Measurements from ENCODE around the gene SLC35F5.
"Not testable (repeated sequence)": the region's sequence is repeated elsewhere in the genome, so short reads cannot be mapped to it uniquely, and the experiment has no call there.

The SLC35F5 gene

DNA sequence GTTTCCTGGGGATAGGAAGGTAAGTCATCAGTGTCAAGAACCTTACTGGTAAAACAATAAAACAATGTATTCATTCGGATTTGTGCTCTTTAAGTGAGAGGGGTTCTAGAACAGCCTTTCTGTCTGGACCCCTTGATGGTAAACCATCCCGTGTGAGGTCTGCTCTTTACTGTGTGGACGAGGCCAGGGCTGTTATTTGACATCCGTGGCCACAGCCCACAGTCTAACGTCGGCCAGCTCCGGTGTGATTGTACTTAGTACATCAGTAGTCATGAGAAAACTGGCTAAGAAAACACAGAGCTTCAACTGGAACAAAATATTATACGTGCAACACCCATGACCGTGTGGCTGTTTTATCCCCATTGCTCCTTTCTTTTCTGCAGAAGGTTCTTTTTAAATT lies 62.0 kb downstream of the SLC35F5 start:
- Histone ChIP-seq H3K9ac (ENCODE audit: low read length) (no peak overlapping the region), H3K27ac (ENCODE audit: low read depth, low read length) (no peak overlapping the region), H3K36me3 (ENCODE audit: control insufficient read depth, insufficient read depth, low read length) (no peaks in the 10 kb centered on the region), H3K9me3 (ENCODE audit: control insufficient read depth, insufficient read depth, low read depth, low read length) (no peaks in the 10 kb centered on the region), H3K4me1 (ENCODE audit: control insufficient read depth, insufficient read depth, low read length) (no peaks in the 10 kb centered on the region), H3K27me3 (ENCODE audit: control insufficient read depth, insufficient read depth, low read length) (no peaks in the 10 kb centered on the region), H3K4me3 (ENCODE audit: low read depth, low read length) (no peak overlapping the region)

DNA sequence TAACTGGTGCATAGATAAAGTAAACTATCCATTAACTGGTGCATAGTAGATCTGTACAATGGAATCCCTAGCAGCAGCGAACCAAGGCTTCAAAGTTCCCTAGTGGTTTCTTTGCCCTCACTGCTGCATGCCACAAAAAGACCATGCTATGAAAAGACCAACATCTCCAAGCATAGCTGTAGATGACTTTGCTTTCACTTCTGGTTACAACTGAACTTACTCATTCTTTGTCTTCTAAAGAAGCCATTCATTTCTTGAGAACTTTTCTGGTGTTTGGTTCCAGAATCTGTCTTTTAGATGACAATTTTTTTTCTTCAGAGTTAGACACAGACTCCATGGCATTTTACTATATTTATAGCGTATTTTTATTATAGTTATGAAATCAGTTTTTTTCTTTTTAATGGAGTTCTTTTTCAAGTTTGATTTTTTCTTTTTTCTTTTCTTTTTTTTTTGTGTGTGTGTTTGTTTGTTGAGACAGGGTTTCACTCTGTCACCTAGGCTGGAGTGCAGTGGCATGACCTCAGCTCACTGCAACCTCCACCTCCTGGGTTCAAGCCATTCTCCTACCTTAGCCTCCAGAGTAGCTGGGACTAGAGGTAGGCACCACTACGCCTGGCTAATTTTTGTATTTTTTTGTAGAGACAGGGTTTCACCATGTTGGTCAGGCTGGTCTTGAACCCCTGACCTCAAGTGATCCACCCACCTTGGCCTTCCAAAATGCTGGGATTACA lies 63.6 kb downstream of the SLC35F5 start:
- Histone ChIP-seq H3K4me1 (ENCODE audit: control insufficient read depth, insufficient read depth, low read length) (no peaks in the 10 kb centered on the region), H3K9me3 (ENCODE audit: control insufficient read depth, insufficient read depth, low read depth, low read length) (no peaks in the 10 kb centered on the region), H3K27me3 (ENCODE audit: control insufficient read depth, insufficient read depth, low read length) (no peaks in the 10 kb centered on the region), H3K9ac (ENCODE audit: low read length) (no peak overlapping the region), H3K27ac (ENCODE audit: low read depth, low read length) (no peak overlapping the region), H3K4me3 (ENCODE audit: low read depth, low read length) (no peak overlapping the region), H3K36me3 (ENCODE audit: control insufficient read depth, insufficient read depth, low read length) (no peaks in the 10 kb centered on the region)

DNA sequence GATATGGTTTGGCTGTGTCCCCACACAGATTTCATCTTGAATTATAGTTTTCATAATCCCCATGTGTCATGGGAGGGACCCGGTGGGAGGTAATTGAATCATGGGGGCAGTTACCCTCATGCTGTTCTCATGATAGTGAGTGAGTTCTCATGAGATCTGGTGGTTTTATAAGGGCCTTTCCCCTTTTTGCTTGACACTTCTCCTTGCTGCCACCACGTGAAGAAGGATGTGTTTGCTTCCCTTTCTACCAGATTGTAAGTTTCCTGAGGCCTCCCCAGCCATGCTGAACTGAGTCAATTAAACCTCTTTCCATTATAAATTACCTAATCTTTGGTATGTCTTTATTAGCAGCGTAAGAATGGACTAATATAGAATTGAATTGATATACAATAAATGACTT lies 65.6 kb downstream of the SLC35F5 start:
- not testable (repeated sequence) for H3K9ac ChIP-seq (ENCODE audit: low read length); H3K36me3 ChIP-seq (ENCODE audit: control insufficient read depth, insufficient read depth, low read length); H3K4me3 ChIP-seq (ENCODE audit: low read depth, low read length); H3K4me1 ChIP-seq (ENCODE audit: control insufficient read depth, insufficient read depth, low read length); H3K27me3 ChIP-seq (ENCODE audit: control insufficient read depth, insufficient read depth, low read length); H3K9me3 ChIP-seq (ENCODE audit: control insufficient read depth, insufficient read depth, low read depth, low read length); H3K27ac ChIP-seq (ENCODE audit: low read depth, low read length)

DNA sequence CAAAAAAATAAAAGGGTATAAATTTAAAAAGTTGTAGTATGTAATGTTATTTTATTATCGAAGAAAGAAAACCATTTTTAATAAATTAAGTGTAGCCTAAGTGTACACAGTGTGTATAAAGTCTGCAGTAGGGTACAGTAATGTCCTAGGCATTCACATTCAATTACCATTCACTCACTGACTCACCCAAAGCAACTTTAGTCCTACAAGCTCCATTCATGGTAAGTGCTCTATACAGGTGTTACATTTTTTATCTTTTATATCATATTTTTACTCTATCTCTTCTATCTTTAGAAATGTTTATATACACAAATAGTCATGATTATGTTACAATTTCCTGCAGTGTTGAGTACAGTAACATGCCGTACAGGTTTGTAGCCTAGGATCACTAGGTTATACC lies 69.9 kb downstream of the SLC35F5 start:
- H3K9ac ChIP-seq (ENCODE audit: low read length), result no peak overlapping the region
- H3K36me3 ChIP-seq (ENCODE audit: control insufficient read depth, insufficient read depth, low read length), result no peaks in the 10 kb centered on the region
- no peak overlapping the region for H3K4me3 ChIP-seq (ENCODE audit: low read depth, low read length)
- no peaks in the 10 kb centered on the region for H3K4me1 ChIP-seq (ENCODE audit: control insufficient read depth, insufficient read depth, low read length)
- no peaks in the 10 kb centered on the region for H3K9me3 ChIP-seq (ENCODE audit: control insufficient read depth, insufficient read depth, low read depth, low read length)
- no peaks in the 10 kb centered on the region for H3K27me3 ChIP-seq (ENCODE audit: control insufficient read depth, insufficient read depth, low read length)
- H3K27ac ChIP-seq (ENCODE audit: low read depth, low read length), result no peak overlapping the region

DNA sequence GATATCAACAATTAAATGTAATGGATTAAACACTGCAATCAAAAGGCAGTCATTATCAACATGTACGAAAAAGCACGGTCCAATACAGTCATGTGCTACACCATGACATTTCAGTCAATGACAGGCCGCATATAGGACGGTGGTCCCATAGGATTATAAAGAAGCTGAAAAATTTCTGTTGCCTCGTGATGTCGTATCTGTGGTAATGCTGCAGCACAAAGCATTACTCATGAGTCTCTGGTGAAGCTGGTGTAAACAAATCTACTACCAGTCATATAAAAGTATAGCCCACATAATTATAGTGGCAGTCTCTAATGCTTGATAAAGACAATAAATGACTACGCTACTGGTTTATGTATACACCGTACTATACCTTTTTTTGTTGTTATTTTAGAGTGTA lies 71.0 kb downstream of the SLC35F5 start:
- Histone ChIP-seq H3K36me3 (ENCODE audit: control insufficient read depth, insufficient read depth, low read length) (no peaks in the 10 kb centered on the region), H3K27ac (ENCODE audit: low read depth, low read length) (no peak overlapping the region), H3K27me3 (ENCODE audit: control insufficient read depth, insufficient read depth, low read length) (no peaks in the 10 kb centered on the region), H3K4me1 (ENCODE audit: control insufficient read depth, insufficient read depth, low read length) (no peaks in the 10 kb centered on the region), H3K9me3 (ENCODE audit: control insufficient read depth, insufficient read depth, low read depth, low read length) (no peaks in the 10 kb centered on the region), H3K4me3 (ENCODE audit: low read depth, low read length) (no peak overlapping the region), H3K9ac (ENCODE audit: low read length) (no peak overlapping the region)

DNA sequence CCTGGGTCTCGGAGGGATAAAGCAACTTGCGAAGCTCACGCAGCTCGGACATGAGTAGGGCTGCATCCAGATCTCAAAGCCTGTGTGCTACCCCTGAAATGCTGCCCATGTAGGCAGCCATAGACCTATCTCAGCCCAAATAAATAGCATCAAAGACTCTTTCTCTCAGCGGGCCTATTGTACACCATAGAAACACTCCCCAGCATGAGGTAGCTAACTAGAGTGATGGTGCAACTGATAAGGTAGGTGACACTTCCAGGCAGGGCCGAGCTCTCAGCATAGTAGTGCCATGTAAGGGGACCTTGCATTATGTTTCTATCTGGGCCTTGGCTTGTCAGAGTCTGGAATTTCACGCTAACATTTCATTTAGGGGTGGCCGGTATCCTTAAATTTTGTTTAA lies 77.0 kb downstream of the SLC35F5 start:
- H3K27ac ChIP-seq (ENCODE audit: low read depth, low read length), result no peak overlapping the region
- H3K4me3 ChIP-seq (ENCODE audit: low read depth, low read length), result no peak overlapping the region
- H3K27me3 ChIP-seq (ENCODE audit: control insufficient read depth, insufficient read depth, low read length), result peaks cover 3% of the 10 kb centered on the region; the same call in 1 of the 2 replicates
- H3K9me3 ChIP-seq (ENCODE audit: control insufficient read depth, insufficient read depth, low read depth, low read length), result no peaks in the 10 kb centered on the region
- no peak overlapping the region for H3K9ac ChIP-seq (ENCODE audit: low read length)
- no peaks in the 10 kb centered on the region for H3K36me3 ChIP-seq (ENCODE audit: control insufficient read depth, insufficient read depth, low read length)
- no peaks in the 10 kb centered on the region for H3K4me1 ChIP-seq (ENCODE audit: control insufficient read depth, insufficient read depth, low read length)

DNA sequence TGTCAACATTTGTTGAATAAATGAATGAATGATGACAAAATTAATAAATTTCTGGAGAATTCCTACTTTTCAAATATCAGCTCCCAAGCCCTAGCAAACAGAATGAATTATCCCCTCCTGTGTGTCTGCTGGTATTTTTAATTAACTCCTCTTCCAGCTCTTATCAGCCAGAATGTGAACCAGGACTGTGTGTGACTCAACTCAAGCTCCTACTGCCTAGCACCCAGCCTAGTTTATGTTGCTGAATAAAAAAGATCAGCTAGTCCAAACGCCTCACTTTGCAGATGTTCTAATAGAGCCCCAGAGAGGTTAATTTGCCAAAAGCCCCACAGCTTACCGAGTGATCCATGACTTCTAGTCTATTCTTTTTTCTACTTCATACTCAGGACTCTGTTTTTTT lies 79.1 kb downstream of the SLC35F5 start:
- no peak overlapping the region for H3K4me3 ChIP-seq (ENCODE audit: low read depth, low read length)
- H3K36me3 ChIP-seq (ENCODE audit: control insufficient read depth, insufficient read depth, low read length), result no peaks in the 10 kb centered on the region
- no peak overlapping the region for H3K9ac ChIP-seq (ENCODE audit: low read length)
- H3K27ac ChIP-seq (ENCODE audit: low read depth, low read length), result no peak overlapping the region
- H3K9me3 ChIP-seq (ENCODE audit: control insufficient read depth, insufficient read depth, low read depth, low read length), result no peaks in the 10 kb centered on the region
- peaks cover 3% of the 10 kb centered on the region; the same call in 1 of the 2 replicates for H3K27me3 ChIP-seq (ENCODE audit: control insufficient read depth, insufficient read depth, low read length)
- no peaks in the 10 kb centered on the region for H3K4me1 ChIP-seq (ENCODE audit: control insufficient read depth, insufficient read depth, low read length)

DNA sequence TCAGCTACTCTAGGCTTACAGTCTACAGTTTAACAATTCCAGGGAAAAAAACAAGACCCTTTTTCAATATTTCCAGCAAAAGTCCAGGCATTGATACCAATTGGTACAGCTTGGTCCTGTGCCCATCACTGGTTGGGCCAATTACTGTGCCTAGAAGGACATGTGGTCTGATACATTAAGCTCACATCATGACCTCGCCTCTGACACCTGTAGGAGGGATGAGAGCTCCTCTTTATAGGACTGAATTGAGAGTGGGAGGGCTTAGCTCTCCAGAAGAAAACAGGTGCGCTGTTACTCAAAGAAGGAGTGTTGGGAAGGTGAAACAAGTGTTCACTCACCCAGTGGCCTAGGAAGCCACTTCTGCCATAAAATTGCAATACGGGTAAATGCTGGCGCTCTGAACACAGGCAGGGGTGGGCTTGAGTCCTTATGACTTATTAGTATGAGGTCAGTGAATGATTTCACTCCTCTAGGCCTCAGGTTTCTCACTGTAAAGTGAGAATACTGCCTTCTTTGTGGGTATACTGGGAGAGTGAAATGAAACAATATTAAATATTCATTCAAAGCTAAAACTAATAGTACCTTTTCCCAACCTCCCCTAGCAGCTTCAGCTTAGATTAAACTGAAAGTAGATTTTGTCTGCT lies 79.7 kb downstream of the SLC35F5 start:
- H3K27me3 ChIP-seq (ENCODE audit: control insufficient read depth, insufficient read depth, low read length), result peaks cover 3% of the 10 kb centered on the region; the same call in 1 of the 2 replicates
- no peak overlapping the region for H3K4me3 ChIP-seq (ENCODE audit: low read depth, low read length)
- no peak overlapping the region for H3K27ac ChIP-seq (ENCODE audit: low read depth, low read length)
- H3K9me3 ChIP-seq (ENCODE audit: control insufficient read depth, insufficient read depth, low read depth, low read length), result no peaks in the 10 kb centered on the region
- no peaks in the 10 kb centered on the region; the same call in 1 of the 2 replicates for H3K4me1 ChIP-seq (ENCODE audit: control insufficient read depth, insufficient read depth, low read length)
- no peaks in the 10 kb centered on the region for H3K36me3 ChIP-seq (ENCODE audit: control insufficient read depth, insufficient read depth, low read length)
- no peak overlapping the region for H3K9ac ChIP-seq (ENCODE audit: low read length)

DNA sequence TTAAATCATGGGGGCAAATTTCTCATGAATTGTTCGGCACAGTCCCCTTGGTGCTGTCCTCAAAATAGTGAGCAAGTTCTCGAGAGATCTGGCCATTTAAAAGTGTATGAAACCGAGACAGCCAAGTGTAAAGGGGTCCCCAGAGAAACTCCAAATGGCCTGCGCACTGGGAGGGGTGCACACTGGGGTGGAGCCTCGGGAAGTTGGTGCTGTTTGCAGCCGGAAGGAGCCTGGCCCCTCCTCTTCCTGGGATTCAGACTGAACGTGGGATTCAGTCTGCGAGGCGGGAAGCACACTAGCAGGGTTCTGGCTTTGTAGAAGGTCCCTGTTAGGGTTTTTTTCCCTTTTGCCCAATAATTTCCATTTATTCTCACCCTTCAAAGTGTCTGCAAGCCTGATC lies 80.6 kb downstream of the SLC35F5 start:
- H3K9ac ChIP-seq (ENCODE audit: low read length), result no peak overlapping the region

DNA sequence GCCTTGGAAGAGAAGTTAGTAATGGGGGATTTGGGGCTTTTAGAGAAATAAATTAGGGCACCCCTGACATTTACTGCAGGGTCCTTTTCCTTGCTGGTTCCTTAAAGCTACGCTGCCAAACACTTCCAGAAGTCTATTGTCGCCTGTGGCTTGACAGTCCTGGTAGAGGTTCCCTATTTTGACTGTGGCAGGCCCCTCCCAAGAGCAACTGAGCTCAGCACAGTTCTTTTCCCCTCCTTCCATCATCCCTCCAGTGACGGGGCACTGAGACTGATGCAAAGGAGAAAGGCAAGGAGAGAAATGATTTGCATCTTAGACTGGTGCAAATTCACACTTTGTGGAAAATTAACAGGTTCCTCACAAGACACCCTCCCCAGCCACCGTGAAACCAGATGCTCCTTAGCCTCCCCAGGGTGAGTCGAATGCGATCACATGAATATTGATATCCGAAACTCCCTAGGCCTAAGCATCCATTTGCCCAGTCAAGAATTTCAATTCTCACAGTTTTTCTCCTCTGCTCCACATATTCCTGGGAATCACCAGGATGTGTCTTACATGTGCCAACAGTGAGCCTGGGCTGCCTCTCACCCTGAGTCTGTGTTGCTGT lies 84.0 kb downstream of the SLC35F5 start:
- H3K36me3 ChIP-seq (ENCODE audit: control insufficient read depth, insufficient read depth, low read length), result no peaks in the 10 kb centered on the region
- no peaks in the 10 kb centered on the region; the same call in 1 of the 2 replicates for H3K4me1 ChIP-seq (ENCODE audit: control insufficient read depth, insufficient read depth, low read length)
- H3K27ac ChIP-seq (ENCODE audit: low read depth, low read length), result no peak overlapping the region
- peaks cover 7% of the 10 kb centered on the region; the same call in 1 of the 2 replicates for H3K9me3 ChIP-seq (ENCODE audit: control insufficient read depth, insufficient read depth, low read depth, low read length)
- no peak overlapping the region for H3K9ac ChIP-seq (ENCODE audit: low read length)
- H3K27me3 ChIP-seq (ENCODE audit: control insufficient read depth, insufficient read depth, low read length), result peaks cover 3% of the 10 kb centered on the region; the same call in 1 of the 2 replicates
- H3K4me3 ChIP-seq (ENCODE audit: low read depth, low read length), result no peak overlapping the region

More for the DNA sequence above, 80.6 kb downstream of the SLC35F5 start:
- H3K4me1 ChIP-seq (ENCODE audit: control insufficient read depth, insufficient read depth, low read length), result no peaks in the 10 kb centered on the region; the same call in 1 of the 2 replicates
- H3K27ac ChIP-seq (ENCODE audit: low read depth, low read length), result no peak overlapping the region
- no peaks in the 10 kb centered on the region for H3K36me3 ChIP-seq (ENCODE audit: control insufficient read depth, insufficient read depth, low read length)
- no peak overlapping the region for H3K4me3 ChIP-seq (ENCODE audit: low read depth, low read length)
- peaks cover 3% of the 10 kb centered on the region; the same call in 1 of the 2 replicates for H3K27me3 ChIP-seq (ENCODE audit: control insufficient read depth, insufficient read depth, low read length)
- H3K9me3 ChIP-seq (ENCODE audit: control insufficient read depth, insufficient read depth, low read depth, low read length), result no peaks in the 10 kb centered on the region

DNA sequence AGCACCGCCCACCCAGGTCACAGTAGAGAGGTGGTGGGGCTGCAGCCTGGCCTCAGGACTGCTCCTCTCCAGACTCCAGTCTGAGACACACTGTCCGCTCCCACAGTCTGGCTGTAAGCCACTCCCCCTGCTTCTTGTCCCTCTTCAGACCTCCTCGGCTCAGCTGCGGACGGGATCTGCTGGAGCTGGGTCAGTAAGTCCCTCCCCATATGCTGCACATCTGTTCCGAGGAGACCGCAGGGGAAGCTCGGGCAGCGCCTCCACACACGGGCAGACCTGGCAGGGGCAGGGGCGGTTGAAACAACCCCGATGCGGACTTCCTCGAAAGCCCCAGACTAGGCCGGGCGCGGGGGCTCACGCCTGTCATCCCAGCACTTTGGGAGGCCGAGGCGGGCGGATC lies 87.4 kb downstream of the SLC35F5 start:
- H3K9me3 ChIP-seq (ENCODE audit: control insufficient read depth, insufficient read depth, low read depth, low read length); H3K4me1 ChIP-seq (ENCODE audit: control insufficient read depth, insufficient read depth, low read length); H3K27me3 ChIP-seq (ENCODE audit: control insufficient read depth, insufficient read depth, low read length); H3K9ac ChIP-seq (ENCODE audit: low read length); H3K36me3 ChIP-seq (ENCODE audit: control insufficient read depth, insufficient read depth, low read length); H3K4me3 ChIP-seq (ENCODE audit: low read depth, low read length); H3K27ac ChIP-seq (ENCODE audit: low read depth, low read length): not testable (repeated sequence)
